HEK293T (cell line): Measurements from ENCODE around the gene ZCCHC14.
"Not testable (repeated sequence)": the region's sequence is repeated elsewhere in the genome, so short reads cannot be mapped to it uniquely, and the experiment has no call there.

Source experiments
- CTCF ChIA-PET: fragments of 350-600 bp; formaldehyde crosslinking; extraction: SDS; loops from one replicate; lab custom pipeline; 2021; ENCODE audit warnings: antibody characterized with exemption, inconsistent platforms; lab: Yijun Ruan, JAX
- POLR2A ChIA-PET: fragments of 350-600 bp; formaldehyde crosslinking; extraction: SDS; loops from one replicate; lab custom pipeline; 2020; ENCODE audit warnings: antibody characterized with exemption, inconsistent platforms; lab: Yijun Ruan, JAX
- DNase-seq: peaks from one replicate; pipeline ENCODE4 v3.0.0; 2012; ENCODE audit warnings: mixed read lengths; ENCODE audit errors: extremely low spot score
- ARNT ChIP-seq: fragments of 450-650 bp; IDR thresholded peaks from 2 replicates; pipeline ENCODE4 v1.6.1; 2017; ENCODE audit warnings: mild to moderate bottlenecking
- BHLHE40 ChIP-seq: fragments of 450-650 bp; IDR thresholded peaks from 2 replicates; pipeline ENCODE4 v1.6.1; 2016; ENCODE audit warnings: mild to moderate bottlenecking, moderate library complexity, borderline replicate concordance
- CTBP1 ChIP-seq: fragments of 450-650 bp; IDR thresholded peaks from 2 replicates; pipeline ENCODE4 v1.6.1; 2016; ENCODE audit warnings: borderline replicate concordance
- ELF4 ChIP-seq: fragments of 450-650 bp; IDR thresholded peaks from 2 replicates; pipeline ENCODE4 v1.6.1; 2017; ENCODE audit warnings: antibody characterized with exemption
- FOXA1 ChIP-seq: fragments of 450-650 bp; IDR thresholded peaks from 2 replicates; pipeline ENCODE4 v1.6.1; 2016; ENCODE audit warnings: mild to moderate bottlenecking
- FOXK2 ChIP-seq: fragments of 450-650 bp; IDR thresholded peaks from 2 replicates; pipeline ENCODE4 v1.6.1; 2016; ENCODE audit warnings: mild to moderate bottlenecking
- FOXM1 ChIP-seq: fragments of 450-650 bp; IDR thresholded peaks from 2 replicates; pipeline ENCODE4 v1.6.1; 2017; ENCODE audit warnings: mild to moderate bottlenecking, borderline replicate concordance
- HDGF ChIP-seq: fragments of 450-650 bp; IDR thresholded peaks from 2 replicates; pipeline ENCODE4 v1.6.1; 2017; ENCODE audit warnings: antibody characterized with exemption, borderline replicate concordance
- L3MBTL2 ChIP-seq: fragments of 450-650 bp; conservative IDR thresholded peaks from 2 replicates; pipeline ENCODE4 v1.6.1; 2016; ENCODE audit warnings: mild to moderate bottlenecking
- LEF1 ChIP-seq: fragments of 450-650 bp; IDR thresholded peaks from 2 replicates; pipeline ENCODE4 v1.6.1; 2017; ENCODE audit warnings: mild to moderate bottlenecking, borderline replicate concordance
- NFRKB ChIP-seq: fragments of 450-650 bp; IDR thresholded peaks from 2 replicates; pipeline ENCODE4 v1.6.1; 2016; ENCODE audit warnings: mild to moderate bottlenecking, moderate library complexity
- PKNOX1 ChIP-seq: fragments of 450-650 bp; IDR thresholded peaks from 2 replicates; pipeline ENCODE4 v1.6.1; 2016
- SP1 ChIP-seq: fragments of 450-650 bp; IDR thresholded peaks from 2 replicates; pipeline ENCODE4 v1.6.1; 2017
- SUZ12 ChIP-seq: fragments of 450-650 bp; IDR thresholded peaks from 2 replicates; pipeline ENCODE4 v1.6.1; 2016; ENCODE audit warnings: mild to moderate bottlenecking
- TARDBP ChIP-seq: fragments of 450-650 bp; IDR thresholded peaks from 2 replicates; pipeline ENCODE4 v1.6.1; 2016
- ZNF384 ChIP-seq: fragments of 450-650 bp; IDR thresholded peaks from 2 replicates; pipeline ENCODE4 v1.6.1; 2016

The ZCCHC14 gene

GRCh38 chr16:87483481-87483880 is 9.3 kb downstream of the ZCCHC14 start:
- CTCF ChIA-PET, result no interaction called here
- TF ChIP-seq HDGF (no peak), FOXK2 (no peak), CTBP1 (no peak), SP1 (no peak), TARDBP (no peak), ARNT (no peak), BHLHE40 (no peak), FOXM1 (no peak), L3MBTL2 (no peak)
- POLR2A ChIA-PET, result no interaction called here
- no peak for DNase-seq

- POLR2A ChIA-PET, CTCF ChIA-PET, DNase-seq: not testable (repeated sequence)
Measured at GRCh38 chr16:87482670-87483069, 10.2 kb downstream of the ZCCHC14 start.

GRCh38 chr16:87482266-87482665 is 10.6 kb downstream of the ZCCHC14 start:
- DNase-seq, result no peak
- ChIA-PET POLR2A (no interaction called here), CTCF (no interaction called here)
- TF ChIP-seq NFRKB (no peak), L3MBTL2 (no peak), FOXK2 (no peak), LEF1 (no peak), SP1 (no peak), ZNF384 (no peak), HDGF (no peak), FOXM1 (no peak), TARDBP (no peak), BHLHE40 (no peak), ARNT (no peak), PKNOX1 (no peak), CTBP1 (no peak), FOXA1 (no peak), ELF4 (no peak), SUZ12 (no peak)

- CTCF ChIA-PET, DNase-seq, POLR2A ChIA-PET: not testable (repeated sequence)
Measured at GRCh38 chr16:87481711-87482110, 11.1 kb downstream of the ZCCHC14 start.

GRCh38 chr16:87477209-87477981 is 15.4 kb downstream of the ZCCHC14 start:
- DNase-seq, POLR2A ChIA-PET: not testable (repeated sequence)
- CTCF ChIA-PET, result interaction anchor here (0.7 kb wide), 1 partner anchor 21 kb away, joined by 3 read pairs; no protein-coding TSS in a partner anchor

- no peak for DNase-seq
- ChIA-PET CTCF (interaction anchor here (1.0 kb wide), 1 partner anchor 97 kb away, joined by 3 read pairs; no protein-coding TSS in a partner anchor), POLR2A (no interaction called here)
- TF ChIP-seq TARDBP, result no peak
- no peak for TF ChIP-seq FOXK2
- TF ChIP-seq LEF1, result no peak
- no peak for TF ChIP-seq SP1
Measured at GRCh38 chr16:87474566-87474996, 18.2 kb downstream of the ZCCHC14 start.

- ChIA-PET CTCF (no interaction called here), POLR2A (no interaction called here)
- DNase-seq, result no peak
- TF ChIP-seq NFRKB, result no peak
- TF ChIP-seq SUZ12, result no peak
- no peak for TF ChIP-seq L3MBTL2
- TF ChIP-seq ZNF384, result no peak
- TF ChIP-seq FOXA1, result no peak
- no peak for TF ChIP-seq BHLHE40
- TF ChIP-seq FOXK2, result no peak
Measured at GRCh38 chr16:87474017-87474416, 18.8 kb downstream of the ZCCHC14 start.

GRCh38 chr16:87472935-87473334 is 19.9 kb downstream of the ZCCHC14 start:
- ChIA-PET CTCF (interaction anchor here (0.6 kb wide), 1 partner anchor 12 kb away, joined by 4 read pairs; no protein-coding TSS in a partner anchor), POLR2A (no interaction called here)
- no peak for TF ChIP-seq SUZ12
- no peak for TF ChIP-seq FOXA1
- TF ChIP-seq TARDBP, result no peak
- no peak for TF ChIP-seq NFRKB
- TF ChIP-seq L3MBTL2, result no peak
- no peak for TF ChIP-seq BHLHE40
- no peak for TF ChIP-seq SP1
- TF ChIP-seq HDGF, result no peak
- TF ChIP-seq FOXK2, result no peak
- TF ChIP-seq LEF1, result no peak
- no peak for TF ChIP-seq PKNOX1
- TF ChIP-seq ARNT, result no peak
- no peak for TF ChIP-seq ELF4
- no peak for TF ChIP-seq ZNF384
- no peak for TF ChIP-seq CTBP1
- DNase-seq, result no peak
